Heart left ventricle (tissue), 13 donors: ENCODE data around the gene CD2AP.

Source experiments
- CTCF ChIP-seq, 12 donors: fragments of 200-600 bp; sonication (generic) in 4 of 12; IDR thresholded peaks; one replicate each; pipeline versions ENCODE4 v1.5.0 to v1.8.0; 2018 to 2022; ENCODE audit warnings: antibody characterized with exemption in 12 of 12, mild to moderate bottlenecking in 5 of 12
- POLR2A ChIP-seq, 2 donors: fragments of 450-650 bp; IDR thresholded peaks; one replicate each; pipeline ENCODE4 v1.6.1; 2017; ENCODE audit warnings: antibody characterized with exemption in 2 of 2, mild to moderate bottlenecking in 2 of 2, moderate library complexity in 2 of 2
- donor health status: ischemic (EF 13 %, LVEDD 7.1; RV severe dilation, severe dysfunction).
- donor health status: DM: no; HTN: yes; CAD: no.
- donor health status: DM: no; HTN: no; CAD: no.
- donor health status: ischemic (EF 25% LVEDD 6.9; RV normal size, moderate dysfunction).
- donor health status: ischemic (EF 25% LVEDD 5.7; RV mildly dilated, moderate dysfunction).
- donor health status: ischemic (EF 35%, LVEDD 5.7; RV mildly dilated, moderate dysfunction).
- donor health status: nonischemic (EF 11% LVEDD 7.7; RV severe dilation, severe dysfunction).
- donor health status: DM: yes; HTN: yes; CAD: no.
- donor health status: PGD.
- donor health status: ischemic (EF 29% LVEDD 5.4; RV normal size, mild dysfunction).
- donor health status: nonischemic (EF 23%, LVEDD 6.1; RV moderate dilation, normal function).

- TF ChIP-seq CTCF (IDR thresholded peaks at IDR 0.05) (no peak), POLR2A (IDR thresholded peaks at IDR 0.05) (no peak)
Measured at GRCh38 chr6:47476781-47477496, 650 bp upstream of the CD2AP start.
